Fibroblast of the aortic adventitia (primary cell): ENCODE measurements around the gene CSNK1A1L. TPM values are rescaled to one million over a fixed set of nuclear protein-coding genes. Genes with fewer than 3 reads are reported as not detected.

Experiments used
- DNase-seq: peaks from one replicate; pipeline ENCODE4 v3.0.0-alpha.2; 2010; ENCODE audit warnings: low read depth
- H3K4me3 ChIP-seq: 2 replicates; pipeline ENCODE4 v1.5.1; 2011; ENCODE audit warnings: low read depth, mild to moderate bottlenecking, control low read depth, low read length, moderate library complexity
- total RNA-seq: library from RNA; depleted of rRNA; stranded (reverse); fragments of >200 nt; gene quantifications from 2 replicates; pipeline ENCODE4 v1.2.3, GENCODE V29; 2012; ENCODE audit warnings: low replicate concordance
- TF ChIP-seq, protein P1 (sequence below): IDR thresholded peaks from 2 replicates; pipeline ENCODE4 v1.5.1; 2011; ENCODE audit warnings: mild to moderate bottlenecking, low read length, control low read depth, inconsistent platforms; ENCODE audit not compliant: insufficient read depth

The CSNK1A1L gene
- not detected in 2 replicates for total RNA-seq

DNA sequence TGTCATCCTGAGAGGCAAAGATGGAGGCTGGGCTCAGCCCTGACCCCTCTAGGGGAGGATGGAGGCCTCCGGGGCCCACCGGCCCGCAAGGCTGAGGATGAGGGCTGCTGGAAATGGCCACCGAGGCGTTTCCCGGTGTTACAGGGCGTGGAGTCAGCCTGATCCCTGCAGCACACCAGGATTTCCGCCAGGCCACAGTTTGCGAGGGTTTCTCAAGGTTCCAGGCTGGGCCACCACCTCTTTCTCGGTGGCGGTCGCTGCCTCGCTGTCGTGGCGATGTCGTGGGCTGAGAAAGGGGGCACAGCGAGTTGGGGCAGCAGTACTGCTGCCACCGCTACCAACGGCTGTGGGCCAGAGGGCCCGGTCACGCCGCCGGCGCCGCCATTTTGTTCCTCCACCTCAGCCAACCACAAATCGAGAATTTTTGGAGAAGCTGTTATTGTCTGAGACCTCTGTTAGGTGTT, at the start of gene CSNK1A1L:
TSS of gene CSNK1A1L (minus strand) at position 414 of the 464 bp plus-strand sequence. CDS start at position 6, 408 bp downstream.
- no peak for DNase-seq
- TF ChIP-seq, protein P1, sequence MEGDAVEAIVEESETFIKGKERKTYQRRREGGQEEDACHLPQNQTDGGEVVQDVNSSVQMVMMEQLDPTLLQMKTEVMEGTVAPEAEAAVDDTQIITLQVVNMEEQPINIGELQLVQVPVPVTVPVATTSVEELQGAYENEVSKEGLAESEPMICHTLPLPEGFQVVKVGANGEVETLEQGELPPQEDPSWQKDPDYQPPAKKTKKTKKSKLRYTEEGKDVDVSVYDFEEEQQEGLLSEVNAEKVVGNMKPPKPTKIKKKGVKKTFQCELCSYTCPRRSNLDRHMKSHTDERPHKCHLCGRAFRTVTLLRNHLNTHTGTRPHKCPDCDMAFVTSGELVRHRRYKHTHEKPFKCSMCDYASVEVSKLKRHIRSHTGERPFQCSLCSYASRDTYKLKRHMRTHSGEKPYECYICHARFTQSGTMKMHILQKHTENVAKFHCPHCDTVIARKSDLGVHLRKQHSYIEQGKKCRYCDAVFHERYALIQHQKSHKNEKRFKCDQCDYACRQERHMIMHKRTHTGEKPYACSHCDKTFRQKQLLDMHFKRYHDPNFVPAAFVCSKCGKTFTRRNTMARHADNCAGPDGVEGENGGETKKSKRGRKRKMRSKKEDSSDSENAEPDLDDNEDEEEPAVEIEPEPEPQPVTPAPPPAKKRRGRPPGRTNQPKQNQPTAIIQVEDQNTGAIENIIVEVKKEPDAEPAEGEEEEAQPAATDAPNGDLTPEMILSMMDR, result no peak
- no peak within 1 kb of the TSS for H3K4me3 ChIP-seq

DNA sequence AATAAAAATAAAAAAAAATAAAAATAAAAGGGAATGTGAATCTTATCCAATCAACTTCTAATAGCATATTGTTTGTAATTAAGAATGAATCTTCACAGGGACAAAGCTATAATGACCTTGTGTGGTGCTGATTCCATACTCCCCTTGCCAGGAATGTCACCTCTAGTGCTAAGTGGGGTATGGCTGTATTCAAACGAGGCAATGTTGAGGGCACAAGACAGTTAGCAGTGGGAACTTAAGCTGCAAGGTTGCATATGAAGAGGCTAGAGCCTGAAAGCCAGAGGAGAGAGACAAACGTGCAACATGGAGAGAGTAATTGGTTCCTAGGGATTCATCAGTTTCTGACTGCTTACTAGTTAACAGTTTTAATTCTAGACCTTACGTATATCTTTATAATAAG, 43.9 kb upstream of the CSNK1A1L start:
- no peak for DNase-seq
- no peak overlapping the region for H3K4me3 ChIP-seq
- TF ChIP-seq, protein P1, result no peak

DNA sequence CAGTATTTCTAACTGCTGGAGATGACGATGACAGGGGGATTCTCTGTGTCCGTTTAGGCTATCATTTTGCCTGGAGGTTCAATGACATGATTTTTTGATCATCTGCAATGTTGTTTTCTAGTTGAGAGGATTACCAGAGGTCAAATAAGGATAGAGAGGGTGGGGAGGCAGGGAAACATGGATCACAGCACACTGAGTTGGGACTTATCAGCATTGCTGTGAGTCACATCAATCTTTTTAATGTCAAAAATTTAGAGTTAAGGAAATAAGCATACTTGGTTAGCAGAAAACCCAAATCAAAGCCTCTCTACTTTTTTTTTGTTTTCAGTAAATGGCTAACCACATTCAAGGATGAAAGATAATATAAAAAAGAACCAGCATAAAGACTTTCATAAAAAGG, 43.0 kb upstream of the CSNK1A1L start:
- H3K4me3 ChIP-seq, result no peak overlapping the region
- TF ChIP-seq, protein P1, result no peak
- peak; percentile 38 for DNase-seq

DNA sequence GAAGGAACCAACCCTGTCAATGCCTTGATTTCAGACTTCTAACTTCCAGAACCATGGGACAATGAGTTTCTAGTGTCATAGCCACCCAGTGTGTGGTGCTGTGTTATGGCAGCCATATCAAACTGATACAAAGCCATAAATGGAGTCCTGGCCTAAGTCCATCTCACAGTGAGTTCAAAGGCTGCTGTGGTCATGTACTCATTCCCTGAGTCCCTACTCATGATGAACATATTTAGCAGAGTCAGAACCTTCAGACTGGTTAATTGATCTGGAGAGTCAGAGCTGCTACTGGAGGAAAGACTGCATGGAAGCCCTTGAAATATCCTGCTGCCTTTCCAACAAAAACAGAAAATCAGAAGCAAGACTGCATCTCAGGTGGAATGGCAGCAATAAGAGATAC, 39.2 kb upstream of the CSNK1A1L start:
- TF ChIP-seq, protein P1, result no peak
- no peak for DNase-seq
- H3K4me3 ChIP-seq, result no peak overlapping the region

DNA sequence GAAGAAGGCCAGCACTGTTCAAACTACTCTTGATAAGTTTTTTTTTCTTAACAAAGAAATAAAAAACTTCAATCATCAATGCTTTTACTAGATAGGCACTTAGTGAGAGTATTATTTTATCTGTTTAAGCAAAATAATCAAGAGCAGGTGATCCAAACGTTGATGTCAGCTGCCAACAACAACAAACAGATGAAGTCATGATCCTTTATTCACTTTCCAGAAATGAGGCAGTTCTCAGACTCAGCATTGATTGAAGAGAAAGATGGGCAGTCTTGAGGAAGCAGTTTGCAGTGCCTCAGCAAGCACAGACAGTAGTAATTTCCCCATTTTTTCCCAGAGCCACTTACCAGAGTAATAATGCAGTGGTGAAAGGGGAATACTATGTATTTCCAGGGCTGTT, 38.4 kb upstream of the CSNK1A1L start:
- TF ChIP-seq, protein P1, result no peak
- H3K4me3 ChIP-seq, result no peak overlapping the region
- peak; percentile 64 for DNase-seq

DNA sequence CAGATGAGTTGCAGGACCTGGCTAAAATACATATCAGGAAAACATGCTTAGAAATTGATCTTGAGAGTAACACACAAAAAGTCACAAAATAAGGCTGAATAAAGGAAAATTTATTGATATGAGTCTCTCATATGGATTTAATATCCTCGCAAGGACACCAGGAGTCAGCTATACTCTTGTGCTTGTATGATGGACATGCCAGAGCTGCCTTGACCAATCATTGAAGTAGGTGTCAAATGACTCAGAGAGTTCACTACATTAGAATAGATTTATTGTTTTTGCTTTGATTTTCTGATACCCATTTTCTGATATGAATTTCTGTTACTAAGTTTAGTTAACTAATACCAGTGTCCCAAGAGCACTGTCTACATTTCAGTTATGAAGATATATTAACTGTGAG, 37.4 kb upstream of the CSNK1A1L start:
- TF ChIP-seq, protein P1, result no peak
- H3K4me3 ChIP-seq, result no peak overlapping the region
- DNase-seq, result no peak

DNA sequence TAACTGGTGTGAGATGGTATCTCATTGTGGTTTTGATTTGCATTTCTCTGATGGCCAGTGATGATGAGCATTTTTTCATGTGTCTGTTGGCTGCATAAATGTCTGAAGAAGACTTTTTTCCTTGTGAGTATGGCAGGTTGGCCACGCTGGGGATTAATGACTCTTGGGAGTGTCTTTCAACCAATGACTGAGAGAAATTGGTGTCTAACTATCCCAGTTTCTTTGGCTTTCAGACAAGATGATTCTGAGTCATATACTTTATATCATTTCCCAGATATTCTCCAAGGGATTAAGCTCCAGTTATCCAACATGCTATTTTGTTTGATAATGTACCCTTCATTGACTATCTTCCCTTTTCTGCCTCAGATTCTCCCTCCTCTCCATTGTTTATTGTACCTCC, 35.5 kb upstream of the CSNK1A1L start:
- TF ChIP-seq, protein P1, result no peak
- DNase-seq, result peak; percentile 80
- H3K4me3 ChIP-seq, result no peak overlapping the region
